HEK293 (cell line): ENCODE measurements around the gene IBTK.
A peak's percentile ranks its signal among the peaks of the same experiment; 100 is the strongest.

Experiments used
- CTCF ChIA-PET: fragments of 350-600 bp; formaldehyde crosslinking; extraction: SDS; loops from one replicate; lab custom pipeline; 2021; ENCODE audit warnings: antibody characterized with exemption; lab: Yijun Ruan, JAX
- POLR2A ChIA-PET: fragments of 300-600 bp; formaldehyde crosslinking; extraction: SDS; loops from one replicate; lab custom pipeline; 2020; ENCODE audit warnings: antibody characterized with exemption, inconsistent platforms; lab: Yijun Ruan, JAX
- H3K27ac ChIP-seq: fragments of 200-500 bp; sonication (Bioruptor generic); 2 replicates; pipeline ENCODE4 v1.5.1; 2014; ENCODE audit warnings: low read depth, low read length, control low read depth, inconsistent platforms; ENCODE audit errors: extremely low read depth
- H3K36me3 ChIP-seq, 2 experiments: fragments of 200-500 bp in 1 of 2; sonication (Bioruptor generic) in 1 of 2; 1 replicate in 1 of 2; 2 replicates in 1 of 2; pipeline ENCODE4 v1.5.1; 2014 to 2017; ENCODE audit warnings: inconsistent platforms in 2 of 2, low read length in 2 of 2; ENCODE audit not compliant: control insufficient read depth in 2 of 2, insufficient read depth in 1 of 2
- H3K4me1 ChIP-seq: fragments of 200-500 bp; sonication (Bioruptor generic); 2 replicates; pipeline ENCODE4 v1.5.1; 2014; ENCODE audit warnings: mild to moderate bottlenecking, low read length, inconsistent platforms; ENCODE audit not compliant: control insufficient read depth, insufficient read depth
- H3K4me3 ChIP-seq: 2 replicates; pipeline ENCODE4 v1.5.1; 2011; ENCODE audit warnings: low read depth, mild to moderate bottlenecking, control low read depth, low read length, moderate library complexity
- H3K9me3 ChIP-seq: fragments of 200-500 bp; sonication (Bioruptor generic); 2 replicates; pipeline ENCODE4 v1.5.1; 2014; ENCODE audit warnings: low read depth, low read length, inconsistent platforms; ENCODE audit not compliant: control insufficient read depth, insufficient read depth
- BCL6B ChIP-seq: fragments of 450-650 bp; formaldehyde crosslinking; IDR thresholded peaks from 2 replicates; pipeline ENCODE4 v1.5.1; 2017; ENCODE audit warnings: missing biosample characterization, missing genetic modification characterization
- CTCF ChIP-seq: fragments of 450-650 bp; formaldehyde crosslinking; IDR thresholded peaks from 2 replicates; pipeline ENCODE4 v1.5.1; 2016; ENCODE audit warnings: missing biosample characterization, missing genetic modification characterization
- PRDM6 ChIP-seq: fragments of 450-650 bp; formaldehyde crosslinking; IDR thresholded peaks from 2 replicates; pipeline ENCODE4 v1.5.1; 2017; ENCODE audit warnings: missing biosample characterization, missing genetic modification characterization
- ZBTB11 ChIP-seq: fragments of 450-650 bp; formaldehyde crosslinking; conservative IDR thresholded peaks from 2 replicates; pipeline ENCODE4 v1.5.1; 2016; ENCODE audit warnings: low read depth, missing biosample characterization, missing genetic modification characterization
- ZNF114 ChIP-seq: fragments of 450-650 bp; formaldehyde crosslinking; IDR thresholded peaks from 2 replicates; pipeline ENCODE4 v1.5.0; 2017; ENCODE audit warnings: missing biosample characterization, missing genetic modification characterization
- ZNF335 ChIP-seq: fragments of 450-650 bp; formaldehyde crosslinking; conservative IDR thresholded peaks from 2 replicates; pipeline ENCODE4 v1.5.1; 2016; ENCODE audit warnings: missing biosample characterization, missing genetic modification characterization
- ZNF416 ChIP-seq: fragments of 450-650 bp; formaldehyde crosslinking; IDR thresholded peaks from 2 replicates; pipeline ENCODE4 v1.5.1; 2016; ENCODE audit warnings: missing biosample characterization, missing genetic modification characterization
- ZNF510 ChIP-seq: fragments of 450-650 bp; formaldehyde crosslinking; IDR thresholded peaks from 2 replicates; pipeline ENCODE4 v1.5.1; 2018; ENCODE audit warnings: mild to moderate bottlenecking, missing genetic modification characterization, missing biosample characterization; ENCODE audit not compliant: insufficient replicate concordance
- ZNF521 ChIP-seq: fragments of 450-650 bp; formaldehyde crosslinking; IDR thresholded peaks from 2 replicates; pipeline ENCODE4 v1.5.1; 2017; ENCODE audit warnings: missing biosample characterization, mild to moderate bottlenecking, missing genetic modification characterization
- ZNF560 ChIP-seq: fragments of 450-650 bp; formaldehyde crosslinking; IDR thresholded peaks from 2 replicates; pipeline ENCODE4 v1.5.1; 2017; ENCODE audit warnings: missing biosample characterization, missing genetic modification characterization, borderline replicate concordance
- ZNF626 ChIP-seq: fragments of 450-650 bp; sonication (Bioruptor Pico); formaldehyde crosslinking; IDR thresholded peaks from 2 replicates; pipeline ENCODE4 v1.5.1; 2018; ENCODE audit warnings: missing biosample characterization, missing genetic modification characterization, inconsistent platforms
- ZNF654 ChIP-seq: fragments of 450-650 bp; formaldehyde crosslinking; IDR thresholded peaks from 2 replicates; pipeline ENCODE4 v1.5.1; 2016; ENCODE audit warnings: low read depth, missing biosample characterization, missing genetic modification characterization
- ZNF660 ChIP-seq: fragments of 450-650 bp; IDR thresholded peaks from 2 replicates; pipeline ENCODE4 v1.5.1; 2018; ENCODE audit warnings: missing biosample characterization, mild to moderate bottlenecking, missing genetic modification characterization
- ZNF76 ChIP-seq: fragments of 450-650 bp; formaldehyde crosslinking; IDR thresholded peaks from 2 replicates; pipeline ENCODE4; 2016; ENCODE audit warnings: low read depth, missing biosample characterization, missing genetic modification characterization, borderline replicate concordance

IBTK gene

GRCh38 chr6:82178077-82178758, 69.3 kb downstream of the IBTK start:
- H3K27ac ChIP-seq = no peak overlapping the region
- H3K9me3 ChIP-seq = no peaks in the 10 kb centered on the region
- peaks cover 44 to 45% of the 10 kb centered on the region in 2 experiments for H3K36me3 ChIP-seq
- ChIA-PET CTCF (interaction anchor here (0.6 to 1.1 kb wide), 8 partner anchors 10 to 645 kb away, joined by 3 to 5 read pairs (median 4); no protein-coding TSS in a partner anchor), POLR2A (no interaction called here)
- H3K4me3 ChIP-seq = no peak overlapping the region
- H3K4me1 ChIP-seq = no peaks in the 10 kb centered on the region
- TF ChIP-seq ZNF660 (tag by site-specific recombination) (0 out of 2 replicates have a peak, but pooled peaks have one; percentile 45), PRDM6 (tag by site-specific recombination) (0 out of 2 replicates have a peak, but pooled peaks have one; percentile 7), CTCF (tag by site-specific recombination) (peak; percentile 49; the same call in 1 of the 2 replicates), ZNF654 (tag by site-specific recombination) (peak; percentile 94), ZNF626 (tag by site-specific recombination) (no peak)

- TF ChIP-seq ZBTB11 (tag by site-specific recombination) (no peak), BCL6B (tag by site-specific recombination) (no peak), ZNF335 (no peak), ZNF114 (tag by site-specific recombination) (no peak)
- Histone ChIP-seq H3K36me3 (peaks cover 52% of the 10 kb centered on the region in 2 experiments), H3K4me3 (no peak overlapping the region), H3K27ac (no peak overlapping the region), H3K4me1 (no peaks in the 10 kb centered on the region), H3K9me3 (no peaks in the 10 kb centered on the region)
- CTCF ChIA-PET = interaction anchor here (0.6 to 1.3 kb wide), 8 partner anchors 8 to 1407 kb away, joined by 3 to 7 read pairs (median 4); no protein-coding TSS in a partner anchor
- POLR2A ChIA-PET = interaction anchor here (0.7 kb wide), 1 partner anchor 49 kb away, joined by 4 read pairs; no protein-coding TSS in a partner anchor
Measured at GRCh38 chr6:82176616-82177015, 70.9 kb downstream of the IBTK start.

- TF ChIP-seq ZNF510 (tag by site-specific recombination) (no peak), ZNF416 (tag by site-specific recombination) (no peak), ZNF560 (tag by site-specific recombination) (no peak), ZNF521 (no peak), ZNF76 (no peak)
- TF ChIP-seq, all 188 proteins: peak for 0
- ChIA-PET CTCF (interaction anchor here (1.0 to 1.2 kb wide), 2 partner anchors 8 to 10 kb away, joined by 3 to 4 read pairs; no protein-coding TSS in a partner anchor), POLR2A (interaction anchor here (0.7 kb wide), 1 partner anchor 756 kb away, joined by 4 read pairs; no protein-coding TSS in a partner anchor)
- Histone ChIP-seq H3K36me3 (peaks cover 45 to 60% of the 10 kb centered on the region in 2 experiments), H3K4me3 (no peak overlapping the region), H3K9me3 (no peaks in the 10 kb centered on the region), H3K27ac (no peak overlapping the region), H3K4me1 (no peaks in the 10 kb centered on the region)
Measured at GRCh38 chr6:82172594-82172993, 75.0 kb downstream of the IBTK start.
